ENCODE data around the gene HOXD4. TPM values are rescaled to one million over a fixed set of nuclear protein-coding genes. Genes with fewer than 3 reads are reported as not detected.

The HOXD4 gene
- total RNA-seq, 2 experiments from 2014 or later: not detected

DNA sequence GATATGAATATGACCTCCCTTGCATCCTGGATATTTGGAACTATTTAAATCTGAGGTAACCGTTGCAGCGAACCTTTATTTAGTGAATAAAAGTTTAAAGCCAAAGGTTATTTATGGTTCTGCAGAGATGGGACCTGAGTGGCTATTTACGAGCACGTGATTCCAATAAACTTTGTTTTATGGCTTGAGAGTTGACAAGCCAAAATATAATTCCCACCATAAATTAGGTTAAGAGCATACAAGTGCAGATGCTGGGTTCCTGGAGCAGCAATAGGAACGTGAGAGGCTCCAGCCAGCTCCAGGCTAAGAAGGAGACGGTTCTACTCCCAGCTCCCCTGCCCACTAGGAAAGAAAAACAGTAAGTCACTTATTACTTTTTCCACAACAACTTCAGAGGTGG lies 5.2 kb upstream of the HOXD4 start:
- H3K36me3 Mint-ChIP-seq: no peaks in the 10 kb centered on the region

GRCh38 chr2:176146645-176147044 lies 4.7 kb upstream of the HOXD4 start:
- no peak for ATAC-seq
- no peak for DNase-seq
- Mint-ChIP-seq H3K36me3 (no peaks in the 10 kb centered on the region), H3K4me3 (no peak overlapping the region), H3K27ac (no peak overlapping the region), H3K4me1 (no peaks in the 10 kb centered on the region), H3K27me3 (peaks cover 93% of the 10 kb centered on the region), H3K9me3 (ENCODE audit: low read depth) (no peaks in the 10 kb centered on the region)
- CTCF ChIA-PET: interaction anchor here (1.0 to 1.7 kb wide), 2 partner anchors 15 to 408 kb away, joined by 3 to 4 read pairs; no protein-coding TSS in a partner anchor

More for the DNA sequence above, 5.2 kb upstream of the HOXD4 start:
- Mint-ChIP-seq H3K27me3 (peaks cover 93% of the 10 kb centered on the region), H3K4me1 (no peaks in the 10 kb centered on the region), H3K9me3 (ENCODE audit: low read depth) (no peaks in the 10 kb centered on the region), H3K4me3 (no peak overlapping the region), H3K27ac (no peak overlapping the region)
- CTCF ChIA-PET: interaction anchor here (1.0 to 1.7 kb wide), 3 partner anchors 14 to 408 kb away, joined by 3 to 4 read pairs (median 3); no protein-coding TSS in a partner anchor
- no peak for DNase-seq
- no peak for ATAC-seq

- Mint-ChIP-seq H3K27ac (no peak overlapping the region), H3K27me3 (peaks cover 90% of the 10 kb centered on the region), H3K9me3 (ENCODE audit: low read depth) (no peaks in the 10 kb centered on the region), H3K4me1 (no peaks in the 10 kb centered on the region), H3K4me3 (no peak overlapping the region), H3K36me3 (no peaks in the 10 kb centered on the region)
- no peak for DNase-seq
- no peak for ATAC-seq
- CTCF ChIA-PET: interaction anchor here (1.2 kb wide), 1 partner anchor 19 kb away, joined by 3 read pairs; no protein-coding TSS in a partner anchor
Measured at GRCh38 chr2:176147210-176147799, 4.0 kb upstream of the HOXD4 start.

- H3K27ac Mint-ChIP-seq: no peak overlapping the region
- no peaks in the 10 kb centered on the region for H3K4me1 Mint-ChIP-seq
- H3K9me3 Mint-ChIP-seq (ENCODE audit: low read depth): no peaks in the 10 kb centered on the region
- ATAC-seq: no peak
- CTCF ChIA-PET: interaction anchor here (1.2 kb wide), 1 partner anchor 18 kb away, joined by 3 read pairs; no protein-coding TSS in a partner anchor
- H3K27me3 Mint-ChIP-seq: peaks cover 92% of the 10 kb centered on the region
- no peaks in the 10 kb centered on the region for H3K36me3 Mint-ChIP-seq
- no peak overlapping the region for H3K4me3 Mint-ChIP-seq
- DNase-seq: no peak
Measured at GRCh38 chr2:176147800-176148496, 3.4 kb upstream of the HOXD4 start.

DNA sequence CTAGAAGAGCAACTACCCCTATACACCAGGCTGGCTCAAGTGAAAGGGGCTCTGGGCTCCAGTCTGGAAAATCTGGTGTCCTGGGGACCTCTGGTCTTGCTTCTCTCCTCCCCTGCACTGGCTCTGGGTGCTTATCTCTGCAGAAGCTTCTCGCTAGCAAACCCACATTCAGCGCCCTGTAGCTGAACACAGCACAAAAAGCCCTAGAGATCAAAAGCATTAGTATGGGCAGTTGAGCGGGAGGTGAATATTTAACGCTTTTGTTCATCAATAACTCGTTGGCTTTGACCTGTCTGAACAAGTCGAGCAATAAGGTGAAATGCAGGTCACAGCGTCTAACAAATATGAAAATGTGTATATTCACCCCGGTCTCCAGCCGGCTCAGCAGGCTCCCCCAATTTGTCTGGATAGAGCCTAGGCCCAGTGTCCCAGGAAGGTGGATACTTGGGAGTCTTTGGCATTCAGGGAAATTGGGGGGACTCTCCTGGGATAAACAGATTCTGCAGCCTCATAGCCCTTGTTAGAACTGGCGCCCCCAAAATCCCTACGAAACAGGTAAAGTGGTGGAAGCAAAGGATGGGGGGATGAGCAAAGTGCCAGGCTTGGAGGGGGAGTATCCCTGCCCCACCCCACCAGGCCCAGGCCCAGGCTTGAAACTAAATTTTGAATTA lies 2.5 kb upstream of the HOXD4 start:
- no peak for ATAC-seq
- no peak overlapping the region for H3K4me3 Mint-ChIP-seq
- CTCF ChIA-PET: no interaction called here

DNA sequence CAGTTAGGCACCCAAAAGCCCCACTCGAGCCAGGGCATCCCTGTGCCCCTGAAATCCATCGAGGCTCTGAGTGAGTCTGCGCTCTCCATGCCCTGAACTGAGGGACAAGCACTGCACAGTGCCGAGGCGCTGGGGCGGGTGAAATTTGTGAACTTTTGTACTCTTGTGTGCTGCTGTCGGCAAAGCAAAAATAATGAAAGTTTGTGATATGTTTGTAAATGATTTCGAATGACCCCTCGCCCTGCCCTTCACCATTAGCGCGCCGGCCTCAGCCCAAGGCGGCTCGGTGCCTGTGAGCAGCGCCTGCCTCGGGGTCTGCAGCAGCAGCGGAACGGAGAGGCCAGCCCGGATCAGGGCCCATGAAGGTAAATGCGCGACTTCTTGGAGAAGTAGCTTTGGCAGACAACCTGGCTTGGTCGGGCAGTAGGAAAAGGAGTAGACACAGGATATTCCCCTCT lies 1.8 kb upstream of the HOXD4 start:
- CTCF ChIA-PET: interaction anchor here (1.9 kb wide), 1 partner anchor 22 kb away, joined by 4 read pairs; no protein-coding TSS in a partner anchor

More for the DNA sequence above, 2.5 kb upstream of the HOXD4 start:
- Mint-ChIP-seq H3K4me1 (no peaks in the 10 kb centered on the region), H3K36me3 (no peaks in the 10 kb centered on the region), H3K27me3 (peaks cover 93% of the 10 kb centered on the region), H3K27ac (no peak overlapping the region), H3K9me3 (ENCODE audit: low read depth) (no peaks in the 10 kb centered on the region)
- DNase-seq: no peak

GRCh38 chr2:176149939-176150583 lies 1.3 kb upstream of the HOXD4 start:
- Mint-ChIP-seq H3K4me1 (no peaks in the 10 kb centered on the region), H3K27me3 (peaks cover 95% of the 10 kb centered on the region), H3K27ac (no peak overlapping the region), H3K4me3 (no peak overlapping the region), H3K9me3 (ENCODE audit: low read depth) (no peaks in the 10 kb centered on the region), H3K36me3 (no peaks in the 10 kb centered on the region)
- CTCF ChIA-PET: interaction anchor here (1.9 kb wide), 2 partner anchors 9 to 23 kb away, joined by 4 to 15 read pairs; no protein-coding TSS in a partner anchor
- no peak for ATAC-seq
- DNase-seq: no peak

More for the DNA sequence above, 1.8 kb upstream of the HOXD4 start:
- H3K27ac Mint-ChIP-seq: no peak overlapping the region
- H3K9me3 Mint-ChIP-seq (ENCODE audit: low read depth): no peaks in the 10 kb centered on the region
- H3K36me3 Mint-ChIP-seq: no peaks in the 10 kb centered on the region
- no peaks in the 10 kb centered on the region for H3K4me1 Mint-ChIP-seq
- DNase-seq: no peak
- H3K27me3 Mint-ChIP-seq: peaks cover 95% of the 10 kb centered on the region
- ATAC-seq: no peak
- no peak overlapping the region for H3K4me3 Mint-ChIP-seq

DNA sequence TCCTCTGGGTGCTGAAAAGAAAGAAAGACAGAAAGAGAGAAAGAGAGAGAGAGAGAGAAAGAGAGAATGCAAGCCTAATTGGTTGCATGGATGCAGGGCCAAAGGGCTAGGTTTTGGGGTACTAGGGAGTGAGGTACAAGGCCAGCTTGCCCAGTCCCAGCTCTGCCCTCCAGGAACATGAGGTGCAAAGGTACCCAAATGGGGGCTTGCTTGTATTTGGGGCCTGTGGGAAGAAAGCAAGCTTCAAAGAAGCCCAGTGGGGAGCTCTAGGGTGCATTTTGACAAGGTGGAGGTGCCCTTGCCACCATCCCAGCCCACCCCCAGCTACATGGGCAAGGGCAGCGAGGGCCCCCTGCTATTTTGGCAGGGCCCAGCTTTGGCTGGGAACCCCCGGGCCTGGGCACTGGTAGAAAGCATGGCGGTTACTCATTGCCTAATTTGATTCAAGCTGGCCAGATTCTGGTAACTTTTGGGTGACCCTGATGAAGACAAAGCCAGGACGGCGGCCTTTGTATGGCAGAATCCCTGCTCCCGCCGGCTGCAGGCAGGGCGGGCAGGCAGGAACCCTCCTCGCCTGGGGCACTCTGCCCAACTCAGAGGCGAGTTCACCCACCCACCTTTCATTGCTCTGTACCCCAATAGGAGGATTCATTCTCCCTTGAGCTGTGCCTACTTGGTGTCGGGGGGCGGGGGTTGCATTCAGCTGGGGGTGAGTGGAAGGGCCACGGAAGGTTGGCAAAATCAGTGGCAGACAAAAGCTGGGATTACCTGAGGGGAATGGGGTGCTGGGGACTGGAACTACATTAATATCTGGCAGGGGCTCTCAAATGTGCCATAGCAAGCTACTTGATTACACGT lies 537 bp upstream of the HOXD4 start:
- DNase-seq (no peak), ATAC-seq (no peak)
- no peak overlapping the region for H3K27ac Mint-ChIP-seq
- no peaks in the 10 kb centered on the region for H3K9me3 Mint-ChIP-seq (ENCODE audit: low read depth)
- no peak overlapping the region for H3K4me3 Mint-ChIP-seq
- H3K27me3 Mint-ChIP-seq: peaks cover 95% of the 10 kb centered on the region
- H3K36me3 Mint-ChIP-seq: no peaks in the 10 kb centered on the region
- CTCF ChIA-PET: interaction anchor here (1.9 kb wide), 2 partner anchors 10 to 24 kb away, joined by 4 to 15 read pairs; no protein-coding TSS in a partner anchor
- no peaks in the 10 kb centered on the region for H3K4me1 Mint-ChIP-seq

DNA sequence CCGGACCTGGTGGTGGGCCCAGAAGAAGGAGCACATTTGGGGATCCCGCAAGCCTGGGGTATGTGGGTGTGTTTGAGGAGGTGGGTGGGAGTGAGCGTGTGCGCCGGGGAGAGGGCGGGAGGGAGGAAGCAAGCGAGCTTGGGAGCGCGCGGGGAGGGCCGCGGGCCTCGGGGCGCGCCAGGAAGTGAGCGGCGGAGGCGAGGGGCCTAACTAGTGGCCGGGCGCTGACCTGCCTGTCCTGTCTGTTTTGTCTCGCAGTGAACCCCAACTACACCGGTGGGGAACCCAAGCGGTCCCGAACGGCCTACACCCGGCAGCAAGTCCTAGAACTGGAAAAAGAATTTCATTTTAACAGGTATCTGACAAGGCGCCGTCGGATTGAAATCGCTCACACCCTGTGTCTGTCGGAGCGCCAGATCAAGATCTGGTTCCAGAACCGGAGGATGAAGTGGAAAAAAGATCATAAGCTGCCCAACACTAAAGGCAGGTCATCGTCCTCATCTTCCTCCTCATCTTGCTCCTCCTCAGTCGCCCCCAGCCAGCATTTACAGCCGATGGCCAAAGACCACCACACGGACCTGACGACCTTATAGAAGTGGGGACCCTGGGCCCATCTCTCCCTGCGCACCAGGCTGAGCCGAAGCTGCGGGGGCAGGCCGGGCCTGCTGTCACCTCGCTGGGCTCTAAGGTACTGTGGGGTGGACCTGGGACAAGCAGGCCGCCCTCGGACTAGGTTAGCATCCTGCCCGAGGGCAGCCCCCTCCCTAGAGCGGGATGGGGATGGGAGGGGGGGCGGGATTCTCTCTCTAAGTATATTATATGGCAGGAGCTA lies 1.2 kb downstream of the HOXD4 start:
- Mint-ChIP-seq H3K4me1 (peaks cover 2% of the 10 kb centered on the region), H3K9me3 (ENCODE audit: low read depth) (no peaks in the 10 kb centered on the region), H3K27ac (no peak overlapping the region), H3K36me3 (no peaks in the 10 kb centered on the region), H3K4me3 (no peak overlapping the region), H3K27me3 (peaks cover 91% of the 10 kb centered on the region)
- CTCF ChIA-PET: interaction anchor here (1.1 to 1.3 kb wide), 2 partner anchors 20 to 401 kb away, joined by 3 to 4 read pairs; no protein-coding TSS in a partner anchor
- no peak for DNase-seq
- no peak for ATAC-seq

DNA sequence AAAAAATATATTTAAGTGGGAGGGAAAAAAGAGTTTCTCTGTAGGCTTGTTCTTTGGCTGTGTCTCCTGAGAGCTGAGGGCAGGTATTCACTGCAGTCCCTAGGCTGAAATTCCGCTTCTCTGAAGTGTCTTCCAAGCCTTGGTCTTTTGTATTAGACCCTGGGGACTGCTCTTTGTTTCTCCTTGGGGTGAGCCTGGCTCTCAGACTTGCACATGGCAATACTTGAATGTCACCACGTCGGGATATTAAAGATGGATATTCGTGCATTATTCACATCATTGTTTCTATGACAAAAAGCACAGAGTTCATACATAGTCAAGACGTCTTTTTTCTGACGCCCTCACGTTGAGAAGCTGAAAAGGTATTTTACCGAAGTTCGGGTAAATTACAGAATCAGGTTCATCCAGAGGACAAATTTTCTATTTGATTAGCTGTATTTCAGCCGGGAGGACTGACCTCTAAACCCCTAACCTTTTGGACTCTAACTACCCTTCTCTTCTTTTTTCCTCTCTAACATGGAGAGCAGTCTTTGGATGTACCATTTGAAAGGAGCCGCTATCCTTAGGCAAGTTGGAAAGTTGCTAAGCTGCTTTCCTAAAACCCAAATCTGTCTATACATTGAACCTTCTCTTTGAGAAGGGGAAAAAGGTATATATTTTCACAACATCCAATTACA lies 3.4 kb downstream of the HOXD4 start:
- no peak for DNase-seq
- ATAC-seq: no peak
- CTCF ChIA-PET: interaction anchor here (1.1 to 2.7 kb wide), 4 partner anchors 10 to 400 kb away, joined by 4 to 14 read pairs (median 6); no protein-coding TSS in a partner anchor
- H3K27ac Mint-ChIP-seq: no peak overlapping the region
- no peak overlapping the region for H3K4me3 Mint-ChIP-seq
- peaks cover 4% of the 10 kb centered on the region for H3K4me1 Mint-ChIP-seq
- H3K9me3 Mint-ChIP-seq (ENCODE audit: low read depth): no peaks in the 10 kb centered on the region
- peaks cover 2% of the 10 kb centered on the region for H3K36me3 Mint-ChIP-seq
- peaks cover 87% of the 10 kb centered on the region for H3K27me3 Mint-ChIP-seq

DNA sequence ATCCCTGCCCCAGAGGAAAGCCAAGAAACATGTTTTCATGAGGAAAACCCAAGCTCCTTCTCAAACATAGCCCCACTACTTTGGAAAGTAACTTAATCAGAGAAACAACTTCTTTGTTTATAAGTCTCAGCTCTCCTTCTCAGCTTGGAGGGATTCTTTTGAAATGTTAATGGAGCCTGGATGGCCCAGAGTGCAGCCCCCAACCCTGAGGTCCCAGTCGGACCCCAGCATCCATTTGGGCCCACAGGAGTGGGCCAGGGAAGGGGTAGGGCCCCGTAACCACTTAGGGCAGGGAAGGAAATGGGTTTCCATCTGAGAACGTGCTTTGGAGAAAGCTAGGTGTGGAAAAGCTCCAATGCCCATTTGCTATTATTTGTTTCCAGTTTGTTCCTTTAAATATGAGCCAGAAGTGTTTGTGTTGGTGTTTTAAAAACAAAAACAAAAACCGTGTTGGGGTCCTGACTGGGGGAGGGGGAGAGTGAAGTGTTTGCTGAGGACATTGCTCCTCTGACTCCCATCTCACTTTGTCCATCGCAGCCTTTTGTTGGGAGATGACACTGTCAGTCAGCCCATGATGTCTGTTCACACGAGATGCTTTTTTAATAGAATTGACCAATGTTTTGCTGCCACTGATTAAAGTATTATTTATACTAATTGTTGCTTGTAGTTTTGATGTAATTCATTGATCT lies 4.2 kb downstream of the HOXD4 start:
- H3K4me1 Mint-ChIP-seq: peaks cover 4% of the 10 kb centered on the region
- CTCF ChIA-PET: interaction anchor here (1.0 to 2.7 kb wide), 6 partner anchors 15 to 482 kb away, joined by 3 to 14 read pairs (median 4); no protein-coding TSS in a partner anchor

More for the DNA sequence above, 4.2 kb downstream of the HOXD4 start:
- Mint-ChIP-seq H3K9me3 (ENCODE audit: low read depth) (no peaks in the 10 kb centered on the region), H3K27ac (no peak overlapping the region), H3K4me3 (no peak overlapping the region), H3K27me3 (peaks cover 87% of the 10 kb centered on the region), H3K36me3 (peaks cover 2% of the 10 kb centered on the region)
- DNase-seq (no peak), ATAC-seq (no peak)

All from activated CD8-positive, alpha-beta memory T cell treated with anti-CD3 and anti-CD28 coated beads, Interleukin-2, amount 10 ng/mL, durations not matched to agents 7 days and 5 days (primary cell).